Measurements from ENCODE around the gene ZC3H4. TPM values are rescaled to one million over a fixed set of nuclear protein-coding genes. Genes with fewer than 3 reads are reported as not detected.

The ZC3H4 gene
- total and polyA plus RNA-seq, 2 of the 8 experiments (the other 6 are each of a cell fraction or from before 2014, with no cell fraction given): 6.6 to 92.0 TPM

DNA sequence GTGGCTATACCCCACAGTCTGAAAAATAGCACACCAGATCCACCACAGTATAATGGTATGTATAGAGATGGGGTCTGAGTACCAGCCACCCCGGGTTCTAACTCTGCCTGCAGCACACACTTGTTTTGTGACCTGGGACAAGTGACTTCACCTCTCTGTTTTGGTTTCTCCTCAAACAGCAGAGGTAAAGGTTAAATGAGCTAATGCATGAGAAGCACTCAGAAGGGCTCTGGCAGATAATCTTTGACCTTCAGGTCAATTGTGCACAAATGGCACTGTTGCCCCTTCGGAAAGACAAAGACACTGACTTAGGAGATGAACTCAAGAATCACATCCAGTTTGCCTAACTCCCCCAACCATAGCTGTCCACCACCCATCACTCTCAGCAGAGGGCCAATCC is 7.7 kb downstream of the ZC3H4 start:
- Histone ChIP-seq H3K27ac (ENCODE audit: low read depth, low read length) (no peak overlapping the region), H3K23me2 (ENCODE audit: low read depth, low read length) (peaks cover 8% of the 10 kb centered on the region)
- TF ChIP-seq TEAD4 (IDR thresholded peaks at IDR 0.05; ENCODE audit: low read depth, low read length) (no peak), RXRA (IDR thresholded peaks at IDR 0.05; ENCODE audit: insufficient read depth, low read depth, low read length) (no peak), TAF7 (optimal IDR thresholded peaks at IDR 0.05; ENCODE audit: borderline replicate concordance, low read depth, low read length) (no peak), CTCF (IDR thresholded peaks at IDR 0.05; ENCODE audit: control extremely low read depth in 1 of 3, insufficient read depth in 1 of 3, low read depth in 1 of 3, low read length in 3 of 3) (no peak), SIRT6 (IDR thresholded peaks at IDR 0.05; ENCODE audit: low read length) (no peak), KDM4A (IDR thresholded peaks at IDR 0.05; ENCODE audit: low read depth, low read length, severe bottlenecking) (no peak), ATF2 (IDR thresholded peaks at IDR 0.05; ENCODE audit: low read length) (no peak), CBX5 (IDR thresholded peaks at IDR 0.05; ENCODE audit: low read depth, low read length) (no peak), JUND (IDR thresholded peaks at IDR 0.05; ENCODE audit: low read length) (no peak)

More for the DNA sequence above, 7.7 kb downstream of the ZC3H4 start:
- Histone ChIP-seq H4K20me1 (replicated peaks in 1 of 2; ENCODE audit: control insufficient read depth in 1 of 2, insufficient read depth in 2 of 2, low read length in 2 of 2) (peaks cover 2 to 3% of the 10 kb centered on the region in 2 experiments), H3K4me2 (ENCODE audit: insufficient read depth in 1 of 2, low read depth in 2 of 2, low read length in 2 of 2) (no peak overlapping the region), H3K4me1 (replicated peaks in 1 of 4; ENCODE audit: control insufficient read depth in 3 of 4, insufficient read depth in 4 of 4, low read length in 3 of 4) (peaks cover 3 to 20% (median 14%) of the 10 kb centered on the region in 4 experiments; a peak in 6 of 7 replicates), H2BK12ac (ENCODE audit: low read depth, low read length) (no peak overlapping the region), H3K14ac (ENCODE audit: insufficient read length) (no peak overlapping the region), H3K9me3 (ENCODE audit: insufficient read depth in 2 of 2, low read depth in 1 of 2, low read length in 1 of 2) (no peaks in the 10 kb centered on the region), H4K91ac (replicated peaks; ENCODE audit: insufficient read length, low read length) (no peak overlapping the region), H2BK15ac (ENCODE audit: low read length) (no peak overlapping the region), H2BK20ac (ENCODE audit: low read length) (no peak overlapping the region; the same call in 1 of the 2 replicates), H3K4ac (replicated peaks; ENCODE audit: insufficient read length, low read depth, low read length) (no peak overlapping the region), H2BK5ac (ENCODE audit: low read depth, low read length) (no peak overlapping the region), H4K5ac (ENCODE audit: insufficient read length, low read depth, low read length) (no peak overlapping the region), H2AFZ (ENCODE audit: low read length) (no peak overlapping the region), H3K56ac (replicated peaks; ENCODE audit: insufficient read length, low read depth, low read length) (no peak overlapping the region), H2AK5ac (ENCODE audit: low read depth, low read length) (no peak overlapping the region; the same call in 1 of the 2 replicates), H3K27me3 (replicated peaks in 1 of 4; ENCODE audit: control insufficient read depth in 3 of 4, extremely low read depth in 1 of 4, insufficient read depth in 3 of 4, low read length in 3 of 4) (no peaks in the 10 kb centered on the region), H4K8ac (ENCODE audit: extremely low read depth, insufficient read depth, low read length) (no peak overlapping the region), H2BK120ac (replicated peaks; ENCODE audit: low read depth, low read length) (no peak overlapping the region), H3K36me3 (ENCODE audit: control insufficient read depth in 2 of 4, insufficient read depth in 4 of 4, low read length in 3 of 4) (peaks cover 0 to 36% (median 2%) of the 10 kb centered on the region in 4 experiments; a peak in 4 of 8 replicates), H3K4me3 (ENCODE audit: extremely low read depth in 1 of 4, insufficient read depth in 2 of 4, low read depth in 3 of 4, low read length in 4 of 4) (no peak overlapping the region), H3K18ac (ENCODE audit: extremely low read depth, low read length) (no peak overlapping the region), H3K79me1 (ENCODE audit: low read depth, low read length) (peaks cover 25% of the 10 kb centered on the region), H3K9ac (replicated peaks in 1 of 4; ENCODE audit: extremely low read depth in 1 of 4, low read depth in 3 of 4, low read length in 3 of 4) (no peak overlapping the region; a peak in 1 of 7 replicates), H3K79me2 (ENCODE audit: control insufficient read depth in 1 of 2, insufficient read depth in 2 of 2, low read length in 2 of 2) (peaks cover 14 to 90% of the 10 kb centered on the region in 2 experiments), H3K23ac (ENCODE audit: insufficient read length) (no peak overlapping the region)
- ChIA-PET CTCF (ENCODE audit: partially characterized antibody) (interaction anchor here (1.2 to 2.0 kb wide), 4 partner anchors 20 to 93 kb away, joined by 3 to 9 read pairs (median 6); partner anchors contain the start of gene SAE1), POLR2A (ENCODE audit: partially characterized antibody) (interaction anchor here (0.7 to 12.2 kb wide), 9 partner anchors 10 to 60 kb away, joined by 3 to 209 read pairs (median 4); no protein-coding TSS in a partner anchor)
- DNase-seq (ENCODE audit: low read depth in 1 of 2, low spot score in 2 of 2): no peak
- FAIRE-seq: no peak
- WGBS, 2 experiments (ENCODE audit: extremely low coverage in 1 of 2, insufficient coverage in 1 of 2, insufficient read length in 1 of 2, insufficient replicate concordance in 2 of 2, low coverage in 1 of 2, low lambda C conversion rate in 2 of 2, missing lambda C conversion rate in 1 of 2): 51% methylated on average over 2 of the region's 2 CpGs; no CpG with 5 or more reads in 1 of the 2 experiments
